GM13977 (cell line): ENCODE data around the gene GRPEL2.

Experiments used
- DNase-seq: peaks from one replicate; pipeline ENCODE4 v3.0.0; 2012; ENCODE audit warnings: low spot score
- in situ Hi-C: fragments of 300-500 bp; cut with MboI; formaldehyde crosslinking; loops from one replicate; pipeline ENCODE4 v1.12.0; 2022; ENCODE audit warnings: low sequenced_read_pairs, low pct_unique_long_range_greater_than_20kb, mixed read lengths, inconsistent platforms; ENCODE audit not compliant: unreplicated experiment
- TF ChIP-seq, protein P1 (sequence below): IDR thresholded peaks from 2 replicates; pipeline ENCODE4 v1.5.1; 2012; ENCODE audit warnings: mild to moderate bottlenecking, control low read depth; ENCODE audit not compliant: insufficient read depth; ENCODE audit errors: extremely low read depth, missing control alignments

GRPEL2 gene

DNA sequence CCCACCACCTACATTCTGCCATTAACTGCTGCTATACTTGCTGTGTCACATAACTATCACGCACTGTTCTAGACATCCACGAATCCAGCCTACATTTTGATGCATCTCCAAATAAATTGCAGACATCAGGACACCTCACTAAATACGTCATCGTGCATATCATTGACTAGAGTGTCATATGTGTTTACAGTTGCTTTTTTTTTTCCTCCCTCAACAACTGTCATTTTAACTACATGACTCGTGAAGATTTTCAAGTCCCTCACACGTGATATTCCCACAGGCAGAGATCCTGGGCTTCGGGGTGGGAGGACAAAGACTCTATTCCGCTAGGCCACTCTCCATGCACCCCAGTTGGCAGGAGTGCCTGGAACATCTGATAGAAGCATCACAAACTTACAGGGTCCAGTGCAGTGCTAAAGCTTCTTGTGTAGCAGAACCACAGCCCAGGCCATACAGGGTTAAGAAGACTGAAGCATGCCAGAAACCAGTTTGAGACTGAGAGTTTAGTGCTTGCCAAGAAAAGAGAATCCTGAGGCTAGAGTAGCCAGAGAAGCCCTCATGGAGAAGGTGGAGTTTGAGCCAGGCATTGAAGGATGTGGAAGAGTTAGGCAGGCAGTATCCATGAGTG, 13.7 kb downstream of the GRPEL2 start:
- in situ Hi-C loops, result no loop called here
- DNase-seq, result no peak
- TF ChIP-seq, protein P1, sequence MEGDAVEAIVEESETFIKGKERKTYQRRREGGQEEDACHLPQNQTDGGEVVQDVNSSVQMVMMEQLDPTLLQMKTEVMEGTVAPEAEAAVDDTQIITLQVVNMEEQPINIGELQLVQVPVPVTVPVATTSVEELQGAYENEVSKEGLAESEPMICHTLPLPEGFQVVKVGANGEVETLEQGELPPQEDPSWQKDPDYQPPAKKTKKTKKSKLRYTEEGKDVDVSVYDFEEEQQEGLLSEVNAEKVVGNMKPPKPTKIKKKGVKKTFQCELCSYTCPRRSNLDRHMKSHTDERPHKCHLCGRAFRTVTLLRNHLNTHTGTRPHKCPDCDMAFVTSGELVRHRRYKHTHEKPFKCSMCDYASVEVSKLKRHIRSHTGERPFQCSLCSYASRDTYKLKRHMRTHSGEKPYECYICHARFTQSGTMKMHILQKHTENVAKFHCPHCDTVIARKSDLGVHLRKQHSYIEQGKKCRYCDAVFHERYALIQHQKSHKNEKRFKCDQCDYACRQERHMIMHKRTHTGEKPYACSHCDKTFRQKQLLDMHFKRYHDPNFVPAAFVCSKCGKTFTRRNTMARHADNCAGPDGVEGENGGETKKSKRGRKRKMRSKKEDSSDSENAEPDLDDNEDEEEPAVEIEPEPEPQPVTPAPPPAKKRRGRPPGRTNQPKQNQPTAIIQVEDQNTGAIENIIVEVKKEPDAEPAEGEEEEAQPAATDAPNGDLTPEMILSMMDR, result no peak

DNA sequence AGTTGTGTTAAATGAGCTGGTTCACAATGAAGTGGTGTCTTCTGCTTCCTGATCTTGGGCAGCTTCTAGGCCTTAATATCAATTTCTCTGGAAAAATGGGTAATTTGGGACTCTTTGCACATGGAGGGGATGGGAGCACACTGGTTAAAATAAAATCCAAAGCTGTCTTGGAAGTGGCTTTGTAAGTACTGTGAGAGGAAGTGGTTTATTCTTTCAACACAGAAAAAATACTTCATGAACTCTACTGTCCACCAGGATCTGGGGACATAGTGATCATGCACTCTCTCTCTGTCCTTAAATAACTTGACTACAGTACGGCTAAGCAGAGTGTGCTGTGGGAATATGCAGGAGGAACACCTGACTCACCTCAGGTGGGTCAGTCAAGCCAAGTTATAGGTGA, 15.0 kb downstream of the GRPEL2 start:
- no peak for DNase-seq
- in situ Hi-C loops, result no loop called here
- TF ChIP-seq, protein P1, result no peak

DNA sequence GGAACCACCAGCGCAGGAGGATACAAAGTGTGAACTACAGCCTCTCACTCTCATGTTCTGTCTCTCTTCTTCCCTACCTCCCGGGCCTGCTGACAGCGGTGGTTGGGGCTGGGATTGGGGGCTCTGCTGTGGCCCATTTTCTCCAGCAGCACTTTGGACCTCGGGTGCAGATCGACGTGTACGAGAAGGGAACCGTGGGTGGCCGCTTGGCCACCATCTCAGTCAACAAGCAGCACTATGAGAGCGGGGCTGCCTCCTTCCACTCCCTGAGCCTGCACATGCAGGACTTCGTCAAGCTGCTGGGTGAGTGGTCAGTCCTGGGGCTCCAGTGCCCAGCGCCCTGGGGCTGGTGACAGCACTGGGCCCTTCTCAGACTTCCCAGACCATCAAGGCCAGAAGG, 17.2 kb downstream of the GRPEL2 start:
- no peak for DNase-seq
- in situ Hi-C loops, result no loop called here
- TF ChIP-seq, protein P1, result no peak

- in situ Hi-C loops, result no loop called here
- TF ChIP-seq, protein P1, result no peak
- no peak for DNase-seq
These were observed 18.1 kb downstream of the GRPEL2 start for GRCh38 chr5:149363358-149363757.

GRCh38 chr5:149363936-149364335, 18.6 kb downstream of the GRPEL2 start:
- in situ Hi-C loops, result no loop called here
- no peak for DNase-seq

DNA sequence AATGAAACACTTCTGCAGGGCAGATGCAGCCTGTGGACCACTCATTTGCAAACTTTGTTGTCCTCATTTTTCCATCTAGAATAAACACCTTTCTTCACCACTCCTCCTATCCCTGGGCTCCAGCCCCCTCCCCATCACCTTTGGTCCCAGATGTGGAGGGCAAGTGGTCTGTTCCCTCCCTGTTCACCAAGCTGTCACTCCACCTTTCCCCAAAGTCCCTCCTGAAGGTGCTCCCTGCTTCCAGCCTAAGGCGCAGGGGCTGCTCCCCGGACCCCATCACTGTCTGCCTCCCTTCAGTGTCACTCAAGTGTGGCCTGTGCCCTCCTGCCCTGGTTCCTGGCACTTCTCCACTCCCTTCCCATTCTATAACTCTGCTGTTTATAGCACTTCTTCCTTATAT, 19.4 kb downstream of the GRPEL2 start:
- in situ Hi-C loops, result no loop called here
- TF ChIP-seq, protein P1, result no peak
- no peak for DNase-seq

More at GRCh38 chr5:149363936-149364335, 18.6 kb downstream of the GRPEL2 start:
- TF ChIP-seq, protein P1, result no peak
